Activated CD8-positive, alpha-beta memory T cell treated with anti-CD3 and anti-CD28 coated beads, Interleukin-2, amount 50 U/mL, for 24 hours (primary cell): ENCODE data around the gene CLEC4F.

Source experiments
- DNase-seq: peaks from one replicate; pipeline ENCODE4 v3.0.0-alpha.2; 2020; ENCODE audit errors: extremely low read depth

The CLEC4F gene

DNA sequence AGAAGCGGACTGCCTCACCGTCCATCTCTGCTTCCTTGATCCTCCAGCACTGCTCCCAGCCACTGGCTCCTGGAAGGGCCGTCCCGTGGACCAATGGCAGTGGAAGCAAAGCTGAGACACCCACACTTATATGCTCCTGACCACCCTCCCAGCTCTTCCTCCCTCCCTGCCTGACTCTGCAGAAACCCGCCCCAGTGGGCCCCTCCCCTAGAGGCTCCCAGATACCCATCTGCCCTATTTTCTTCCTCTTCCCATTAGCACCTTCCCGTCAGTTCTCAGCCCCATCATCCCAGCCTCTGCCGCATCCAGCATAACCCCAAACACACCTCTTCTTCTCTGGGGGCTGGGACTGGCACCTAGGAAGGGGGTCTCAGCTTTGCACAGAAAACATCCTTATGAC lies at the start of gene CLEC4F:
TSS of gene CLEC4F (minus strand) at position 101 of the 400 bp plus-strand sequence. CDS start at position 25, 76 bp downstream.
- no peak for DNase-seq

DNA sequence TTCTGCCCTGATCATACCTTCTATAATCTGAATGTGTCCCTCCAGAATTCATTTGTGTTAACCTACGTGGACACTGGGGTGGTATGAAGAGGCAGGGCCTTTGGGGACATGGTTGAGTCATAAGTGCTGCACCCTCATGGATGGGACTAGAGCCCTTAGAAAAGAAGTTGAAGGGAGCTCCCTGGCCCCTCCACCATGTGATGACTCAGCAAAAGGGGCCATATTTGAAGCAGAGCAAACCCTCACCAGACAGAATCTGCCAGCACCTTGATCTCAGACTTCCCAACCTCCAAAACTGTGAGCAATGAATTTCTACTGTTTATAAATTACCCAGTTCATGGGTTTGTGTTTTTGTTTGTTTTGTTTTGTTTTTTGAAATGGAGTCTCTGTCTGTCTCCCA lies 48.6 kb upstream of the CLEC4F start:
- DNase-seq: no peak

GRCh38 chr2:70861777-70862625 lies 41.6 kb upstream of the CLEC4F start:
- DNase-seq: peak; percentile 31

- DNase-seq: no peak
Measured at GRCh38 chr2:70855667-70856066, 35.3 kb upstream of the CLEC4F start.

DNA sequence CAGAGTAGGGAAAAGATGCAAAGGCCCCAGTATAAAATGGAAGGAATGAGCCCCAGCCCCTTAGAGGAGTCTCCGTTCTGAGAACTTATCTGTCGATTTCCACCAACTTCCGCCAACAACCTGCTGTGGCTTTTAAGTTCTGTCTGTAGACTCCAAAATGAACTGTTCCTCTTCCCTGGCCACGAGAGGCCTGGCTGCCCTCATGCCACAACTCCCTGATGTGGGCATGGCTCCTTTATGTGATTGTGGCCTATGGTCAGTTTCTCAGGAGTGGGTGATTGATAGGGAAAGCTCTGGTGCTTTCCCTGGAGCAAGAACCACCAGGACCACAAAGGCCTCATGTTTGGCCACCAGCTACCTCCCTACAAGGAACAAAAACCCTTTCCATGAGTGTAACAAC lies 34.0 kb upstream of the CLEC4F start:
- no peak for DNase-seq

DNA sequence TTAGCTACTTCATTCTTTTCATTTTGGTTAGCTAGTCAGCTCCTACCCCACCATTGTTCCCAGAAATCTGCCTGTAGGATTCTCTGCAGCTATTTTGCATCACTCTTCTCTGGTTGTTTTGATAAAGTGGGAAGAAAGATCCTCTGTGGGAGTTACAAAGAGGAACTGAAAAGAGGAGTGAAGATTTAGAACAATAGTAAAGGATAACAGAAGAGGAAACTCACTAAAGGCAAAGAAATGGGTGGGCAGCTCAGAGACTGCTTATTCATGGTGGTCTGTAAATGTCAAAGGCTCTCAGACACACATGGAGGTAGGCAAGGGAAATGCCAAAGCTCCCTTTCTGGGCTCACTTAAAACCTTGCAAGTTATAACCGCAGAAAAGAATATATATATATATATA lies 32.4 kb upstream of the CLEC4F start:
- DNase-seq: no peak

- DNase-seq: peak; percentile 9
Measured at GRCh38 chr2:70851704-70852103, 31.3 kb upstream of the CLEC4F start.

GRCh38 chr2:70850925-70851324 lies 30.5 kb upstream of the CLEC4F start:
- DNase-seq: no peak

DNA sequence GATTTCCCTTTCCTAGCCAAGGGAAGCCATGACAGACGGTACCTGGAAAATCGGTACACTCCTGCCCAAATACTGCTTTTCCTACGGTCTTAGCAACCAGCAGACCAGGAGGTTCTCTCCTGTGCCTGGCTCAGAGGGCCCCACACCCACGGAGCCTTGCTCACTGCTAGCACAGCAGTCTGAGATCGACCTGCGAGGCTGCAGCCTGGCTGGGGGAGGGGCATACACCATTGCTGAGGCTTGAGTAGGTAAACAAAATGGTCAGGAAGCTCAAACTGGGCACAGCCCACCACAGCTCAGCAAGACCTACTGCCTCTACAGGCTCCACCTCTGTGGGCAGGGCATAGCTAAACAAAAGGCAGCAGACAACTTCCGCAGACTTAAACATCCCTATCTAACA lies 22.0 kb upstream of the CLEC4F start:
- no peak for DNase-seq

GRCh38 chr2:70837980-70838925 lies 17.9 kb upstream of the CLEC4F start:
- no peak for DNase-seq

DNA sequence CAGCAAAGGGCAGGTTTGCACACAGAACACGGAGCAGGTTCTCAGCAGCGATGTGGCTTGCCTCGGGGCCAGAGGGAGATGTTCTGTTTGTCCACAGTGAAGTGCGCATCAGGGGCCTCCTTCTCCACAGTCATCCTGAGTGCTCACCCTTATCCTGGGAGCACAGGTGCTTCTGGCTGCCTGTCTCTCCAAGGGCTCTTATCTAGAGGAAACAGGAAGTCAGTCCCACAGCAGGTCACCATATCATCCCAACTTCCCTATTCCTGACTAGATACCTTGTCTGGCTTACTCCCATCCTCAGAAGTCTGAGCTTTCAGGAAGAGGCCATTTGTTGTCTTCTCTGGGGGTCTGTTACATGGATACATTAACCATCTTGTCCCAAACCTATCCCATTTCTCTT lies 15.2 kb upstream of the CLEC4F start, which contains the start of gene CD207:
TSS of gene CD207 (minus strand) at position 174 of the 400 bp plus-strand sequence. CDS start at position 134, 40 bp downstream.
- DNase-seq: no peak

- no peak for DNase-seq
Measured at GRCh38 chr2:70834881-70835280, 14.5 kb upstream of the CLEC4F start.

DNA sequence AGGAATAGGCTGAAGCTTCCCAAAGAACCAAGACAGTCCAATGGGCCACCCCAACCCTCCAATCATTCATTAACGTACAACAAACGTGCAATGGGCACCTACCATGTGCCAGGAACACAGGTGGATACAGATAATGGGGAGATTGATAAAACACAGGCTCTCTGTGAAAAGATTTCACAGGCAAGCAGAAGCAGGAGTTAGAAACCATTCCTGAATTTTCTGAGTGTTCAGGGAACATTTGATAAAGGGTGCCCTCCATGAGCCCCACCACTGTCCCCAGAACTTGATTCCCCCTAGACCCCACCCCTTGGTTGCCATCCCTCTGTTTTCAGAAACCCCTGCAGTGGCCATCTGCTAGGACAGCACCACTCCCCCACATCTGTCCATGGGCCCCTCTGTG lies 13.7 kb upstream of the CLEC4F start:
- no peak for DNase-seq

- DNase-seq: no peak
Measured at GRCh38 chr2:70833246-70833645, 12.8 kb upstream of the CLEC4F start.

GRCh38 chr2:70832386-70832785 lies 12.0 kb upstream of the CLEC4F start:
- no peak for DNase-seq

DNA sequence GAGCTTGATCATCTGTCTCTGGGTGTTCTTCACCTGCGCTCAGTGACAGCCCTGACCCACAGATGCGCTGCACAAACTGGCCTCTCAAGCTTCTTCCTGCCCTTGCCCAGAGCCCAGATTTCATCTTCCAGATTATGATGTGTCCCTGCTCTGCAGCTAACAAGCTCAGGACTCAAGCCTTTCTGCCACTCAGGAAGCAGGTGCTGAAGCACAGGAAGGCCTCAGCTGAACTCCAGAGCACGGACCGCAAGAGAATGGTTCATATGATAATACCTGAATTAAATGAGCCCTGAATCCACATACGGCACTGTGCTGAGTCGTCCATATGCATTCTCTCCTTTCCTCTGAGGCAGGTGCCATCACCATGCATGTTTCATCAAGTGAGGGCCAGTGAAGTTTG lies 11.5 kb upstream of the CLEC4F start:
- no peak for DNase-seq

- no peak for DNase-seq
Measured at GRCh38 chr2:70830366-70830765, 10.0 kb upstream of the CLEC4F start.

GRCh38 chr2:70829916-70830315 lies 9.5 kb upstream of the CLEC4F start:
- DNase-seq: no peak

- DNase-seq: no peak
Measured at GRCh38 chr2:70828914-70829824, 8.8 kb upstream of the CLEC4F start.

- no peak for DNase-seq
Measured at GRCh38 chr2:70828115-70828514, 7.7 kb upstream of the CLEC4F start.

DNA sequence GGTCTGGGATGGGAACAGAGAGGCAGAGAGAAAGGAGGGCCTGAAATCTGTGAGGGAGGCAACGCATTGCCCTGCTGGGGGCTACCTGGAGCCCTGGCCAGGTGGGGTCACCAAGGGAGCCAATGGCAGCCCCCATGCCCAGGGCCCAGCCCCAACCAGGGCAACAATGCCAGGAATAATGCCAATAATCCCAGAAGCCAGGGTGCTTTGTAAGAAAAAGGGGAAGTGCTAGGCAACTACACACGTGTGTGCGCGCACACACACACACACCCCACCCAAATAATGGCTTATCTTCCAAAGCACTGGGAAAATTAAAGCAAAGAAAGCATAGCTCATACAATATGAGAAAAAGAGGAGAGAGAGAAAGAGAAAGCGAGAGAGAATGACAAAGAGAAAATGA lies 7.0 kb upstream of the CLEC4F start:
- no peak for DNase-seq
